GM03348 (cell line): ENCODE results near the gene ALDH16A1.

Source experiments
- DNase-seq: peaks from one replicate; pipeline ENCODE4 v3.0.0; 2012; ENCODE audit warnings: low spot score

Gene ALDH16A1

GRCh38 chr19:49515767-49516166 lies 62.7 kb downstream of the ALDH16A1 start:
- no peak for DNase-seq

DNA sequence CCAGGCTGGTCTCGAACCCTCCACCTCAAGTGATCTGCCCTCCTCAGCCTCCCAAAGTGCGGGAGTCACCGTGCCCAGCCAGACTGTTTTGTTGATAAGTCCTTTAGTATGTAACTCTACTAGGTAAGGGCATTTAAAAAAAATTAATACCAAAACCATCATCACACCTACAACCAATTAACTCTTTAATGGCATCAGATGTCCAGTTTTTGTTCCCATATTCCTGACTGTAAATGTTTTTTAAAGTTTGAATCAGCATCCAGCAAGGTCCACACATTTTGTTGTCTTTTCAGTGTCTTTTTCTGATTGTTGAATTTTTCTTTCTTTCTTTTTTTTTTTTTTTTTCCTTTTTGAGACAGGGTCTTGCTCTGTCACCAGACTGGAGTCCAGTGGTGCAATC lies 65.0 kb downstream of the ALDH16A1 start:
- DNase-seq: no peak
